Uterus (tissue), 2 donors: ENCODE results near the gene SLITRK3.

Experiments
- CTCF ChIP-seq, 4 experiments: fragments of 200-600 bp in 2 of 4; fragments of 450-650 bp in 2 of 4; sonication (generic) in 2 of 4; IDR thresholded peaks; one replicate each; pipeline ENCODE4 v1.5.1; 2016 to 2019; ENCODE audit warnings: antibody characterized with exemption in 4 of 4, mild to moderate bottlenecking in 2 of 4, moderate library complexity in 1 of 4
- POLR2A ChIP-seq, 2 donors: fragments of 450-650 bp; IDR thresholded peaks; one replicate each; pipeline ENCODE4 v1.6.1; 2016; ENCODE audit warnings: antibody characterized with exemption in 2 of 2, mild to moderate bottlenecking in 1 of 2, moderate library complexity in 1 of 2

GRCh38 chr3:165195241-165195639 lies 944 bp downstream of the SLITRK3 start:
- TF ChIP-seq POLR2A (IDR thresholded peaks at IDR 0.05), result no peak
- TF ChIP-seq CTCF (IDR thresholded peaks at IDR 0.05), result no peak
